ENCODE data around the gene EFCAB7. TPM values are rescaled to one million over a fixed set of nuclear protein-coding genes. Genes with fewer than 3 reads are reported as not detected.
A peak's percentile ranks its signal among the peaks of the same experiment; 100 is the strongest.

The EFCAB7 gene
- total and polyA plus RNA-seq, 2 of the 4 experiments (the other 2 are of a cell fraction): 2.3 TPM

GRCh38 chr1:63592536-63593302, 69.4 kb downstream of the EFCAB7 start:
- Histone ChIP-seq H4K91ac (ENCODE audit: insufficient read depth, low read depth, low read length) (peak overlapping the region; percentile 98), H2BK15ac (ENCODE audit: low read depth, low read length) (peak overlapping the region; percentile 15; the same call in 1 of the 3 replicates), H3K14ac (replicated peaks; ENCODE audit: low read depth, low read length) (peak overlapping the region; percentile 98; the same call in 1 of the 2 replicates), H3K23ac (ENCODE audit: low read depth, low read length) (peak overlapping the region; percentile 56; the same call in 1 of the 2 replicates), H4K20me1 (ENCODE audit: insufficient read depth, low read length) (peaks cover 2% of the 10 kb centered on the region; the same call in 1 of the 2 replicates), H2BK120ac (ENCODE audit: low read depth, low read length) (peak overlapping the region; percentile 92; the same call in 1 of the 2 replicates), H2BK20ac (ENCODE audit: low read depth, low read length) (peak overlapping the region; percentile 52), H4K5ac (ENCODE audit: low read depth, low read length) (peak overlapping the region; percentile 88), H3K27me3 (ENCODE audit: control insufficient read depth, insufficient read depth, low read length) (no peaks in the 10 kb centered on the region), H3K36me3 (ENCODE audit: control insufficient read depth, insufficient read depth, low read length) (no peaks in the 10 kb centered on the region), H2BK5ac (ENCODE audit: low read depth, low read length, poor library complexity, severe bottlenecking) (peak overlapping the region; percentile 9), H3K56ac (ENCODE audit: extremely low read depth, insufficient read depth, low read length) (peak overlapping the region; percentile 29; the same call in 1 of the 2 replicates), H3K27ac (ENCODE audit: insufficient read depth, low read length) (peak overlapping the region; percentile 95), H4K8ac (ENCODE audit: low read depth in 2 of 2, low read length in 2 of 2) (peak overlapping the region; percentile 84 to 97), H3K4me2 (ENCODE audit: low read depth, low read length) (peak overlapping the region; percentile 91), H3K79me1 (ENCODE audit: low read depth in 1 of 2, low read length in 2 of 2) (peaks cover 25 to 28% of the 10 kb centered on the region in 2 experiments), H3K4ac (ENCODE audit: low read depth, low read length) (peak overlapping the region; percentile 96), H3K4me1 (ENCODE audit: control insufficient read depth, insufficient read depth, low read length) (peaks cover 4% of the 10 kb centered on the region), H3K9ac (ENCODE audit: low read depth, low read length) (peak overlapping the region; percentile 93), H3K4me3 (ENCODE audit: insufficient read depth, low read depth, low read length) (peak overlapping the region; percentile 85), H2AFZ (replicated peaks; ENCODE audit: low read length, poor library complexity) (peak overlapping the region; percentile 99), H2AK5ac (ENCODE audit: low read depth, low read length) (no peak overlapping the region), H2AK9ac (replicated peaks; ENCODE audit: low read depth, low read length, poor library complexity) (peak overlapping the region; percentile 96), H3K9me1 (ENCODE audit: insufficient read depth, low read length) (peaks cover 4% of the 10 kb centered on the region), H3K18ac (ENCODE audit: low read depth, low read length) (peak overlapping the region; percentile 65), H3K9me3 (ENCODE audit: control insufficient read depth, insufficient read depth, low read length) (no peaks in the 10 kb centered on the region)
- intact Hi-C loops (cut with micrococcal nuclease): no loop called here
- in situ Hi-C loops (cut with MboI; ENCODE audit: low sequenced_read_pairs): no loop called here
- TF ChIP-seq SMC3 (IDR thresholded peaks at IDR 0.05; ENCODE audit: low read depth, low read length) (no peak), CEBPB (IDR thresholded peaks at IDR 0.05; ENCODE audit: low read depth, low read length) (no peak), ELK1 (IDR thresholded peaks at IDR 0.05; ENCODE audit: borderline replicate concordance, low read depth, low read length) (no peak), RAD21 (IDR thresholded peaks at IDR 0.05; ENCODE audit: low read length) (no peak)
- BruUV-seq (replicated peaks): no TSS peak
- POLR2A ChIA-PET (ENCODE audit: unreplicated experiment): no interaction called here
- ATAC-seq (ENCODE audit: low read depth) (no peak), DNase-seq (no peak)
- 80% methylated on average over 2 of the region's 18 CpGs; no CpG with 5 or more reads in 1 of the 2 experiments for WGBS, 2 experiments (ENCODE audit: extremely low coverage in 2 of 2, insufficient read length in 1 of 2)
- CTCF ChIA-PET: no interaction called here
- dilution Hi-C loops (cut with HindIII; ENCODE audit: low sequenced_read_pairs, unreplicated experiment): no loop called here

Measured in IMR-90 (cell line).